ENCODE measurements around the gene TARBP2.

DNA sequence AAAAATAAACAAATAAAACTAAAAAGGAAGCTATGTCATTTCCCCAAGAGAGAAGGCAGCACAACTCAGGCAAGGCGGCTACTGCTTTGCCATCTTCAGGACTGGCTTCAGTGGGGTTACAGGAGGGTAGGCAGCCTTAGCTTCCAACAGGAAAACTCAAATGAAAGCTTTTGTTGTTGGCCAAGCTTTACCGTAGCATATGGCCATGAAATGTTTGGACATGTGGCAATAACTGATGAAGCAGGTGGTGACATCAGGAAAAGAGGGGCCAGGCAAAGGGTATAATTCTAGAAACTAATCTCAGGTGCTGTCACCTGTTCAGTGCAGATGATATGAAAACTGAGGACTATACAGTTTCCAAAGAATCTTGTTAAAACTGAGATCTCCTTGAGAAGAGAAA lies 29.0 kb downstream of the TARBP2 start:
- no peak for TF ChIP-seq CTCF (IDR thresholded peaks at IDR 0.05)
- no peak for TF ChIP-seq POLR2A (IDR thresholded peaks at IDR 0.05)
